Measurements from ENCODE around the gene TRPV6.

Gene TRPV6

DNA sequence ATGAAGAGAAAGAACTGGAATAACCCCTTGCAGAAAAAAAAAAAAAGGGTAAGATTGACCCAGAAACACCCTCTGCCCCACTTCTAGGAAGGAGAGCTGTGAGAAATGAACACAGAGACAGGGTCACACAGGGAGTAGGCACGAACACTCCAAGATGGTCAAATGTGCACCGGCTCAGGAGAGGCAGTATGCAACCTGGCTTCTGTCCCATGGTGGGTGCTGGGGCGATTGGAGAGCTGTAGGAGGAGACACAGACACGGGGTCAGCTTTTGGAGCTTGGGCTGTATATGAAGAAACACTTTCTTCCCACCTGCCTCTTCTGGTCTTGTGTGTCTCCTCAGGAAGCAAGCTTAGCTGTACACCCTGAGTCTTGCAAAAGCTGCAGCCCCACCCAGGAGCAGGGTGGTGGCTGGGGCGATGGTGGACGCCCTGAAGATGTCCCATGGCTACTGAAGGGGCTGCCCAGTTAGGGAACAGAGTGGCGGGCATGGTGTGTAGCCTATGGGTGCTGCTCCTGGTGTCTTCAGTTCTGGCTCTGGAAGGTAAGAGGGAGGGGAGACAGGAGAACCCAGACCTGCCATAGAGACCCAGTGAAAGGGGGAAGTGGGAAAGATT lies 22.7 kb downstream of the TRPV6 start:
- H3K79me2 ChIP-seq (ENCODE audit: low read length), result no peaks in the 10 kb centered on the region
- no peak overlapping the region for H2AFZ ChIP-seq (ENCODE audit: low read length)
- no peaks in the 10 kb centered on the region for H3F3A ChIP-seq (ENCODE audit: insufficient read depth, low read length)
- H3K9me2 ChIP-seq (replicated peaks; ENCODE audit: insufficient read depth, low read length), result no peaks in the 10 kb centered on the region
- H3K9ac ChIP-seq (ENCODE audit: low read length), result no peak overlapping the region
- no peaks in the 10 kb centered on the region for H3K9me3 ChIP-seq (replicated peaks; ENCODE audit: insufficient read depth, low read length)
- H3K4me3 ChIP-seq (ENCODE audit: low read length), result no peak overlapping the region
- no peak overlapping the region for H3K27ac ChIP-seq (ENCODE audit: low read length)
- H4K20me1 ChIP-seq (ENCODE audit: insufficient read depth, low read length), result no peaks in the 10 kb centered on the region
- no peak for TF ChIP-seq EZH2phosphoT487 (IDR thresholded peaks at IDR 0.05; ENCODE audit: low read length)
- TF ChIP-seq, protein P1, sequence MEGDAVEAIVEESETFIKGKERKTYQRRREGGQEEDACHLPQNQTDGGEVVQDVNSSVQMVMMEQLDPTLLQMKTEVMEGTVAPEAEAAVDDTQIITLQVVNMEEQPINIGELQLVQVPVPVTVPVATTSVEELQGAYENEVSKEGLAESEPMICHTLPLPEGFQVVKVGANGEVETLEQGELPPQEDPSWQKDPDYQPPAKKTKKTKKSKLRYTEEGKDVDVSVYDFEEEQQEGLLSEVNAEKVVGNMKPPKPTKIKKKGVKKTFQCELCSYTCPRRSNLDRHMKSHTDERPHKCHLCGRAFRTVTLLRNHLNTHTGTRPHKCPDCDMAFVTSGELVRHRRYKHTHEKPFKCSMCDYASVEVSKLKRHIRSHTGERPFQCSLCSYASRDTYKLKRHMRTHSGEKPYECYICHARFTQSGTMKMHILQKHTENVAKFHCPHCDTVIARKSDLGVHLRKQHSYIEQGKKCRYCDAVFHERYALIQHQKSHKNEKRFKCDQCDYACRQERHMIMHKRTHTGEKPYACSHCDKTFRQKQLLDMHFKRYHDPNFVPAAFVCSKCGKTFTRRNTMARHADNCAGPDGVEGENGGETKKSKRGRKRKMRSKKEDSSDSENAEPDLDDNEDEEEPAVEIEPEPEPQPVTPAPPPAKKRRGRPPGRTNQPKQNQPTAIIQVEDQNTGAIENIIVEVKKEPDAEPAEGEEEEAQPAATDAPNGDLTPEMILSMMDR (IDR thresholded peaks at IDR 0.05; ENCODE audit: low read length), result no peak
- TF ChIP-seq EZH2 (optimal IDR thresholded peaks at IDR 0.05; ENCODE audit: low read depth, low read length), result no peak
- H3K4me1 ChIP-seq (ENCODE audit: low read length), result no peaks in the 10 kb centered on the region
- no peaks in the 10 kb centered on the region for H3K36me3 ChIP-seq (replicated peaks; ENCODE audit: insufficient read depth, low read length)
- no peak for DNase-seq
- H3K4me2 ChIP-seq (ENCODE audit: low read depth, low read length), result no peak overlapping the region
- H3K27me3 ChIP-seq (replicated peaks; ENCODE audit: insufficient read depth, low read length), result peaks cover 35% of the 10 kb centered on the region; the same call in 1 of the 2 replicates

DNA sequence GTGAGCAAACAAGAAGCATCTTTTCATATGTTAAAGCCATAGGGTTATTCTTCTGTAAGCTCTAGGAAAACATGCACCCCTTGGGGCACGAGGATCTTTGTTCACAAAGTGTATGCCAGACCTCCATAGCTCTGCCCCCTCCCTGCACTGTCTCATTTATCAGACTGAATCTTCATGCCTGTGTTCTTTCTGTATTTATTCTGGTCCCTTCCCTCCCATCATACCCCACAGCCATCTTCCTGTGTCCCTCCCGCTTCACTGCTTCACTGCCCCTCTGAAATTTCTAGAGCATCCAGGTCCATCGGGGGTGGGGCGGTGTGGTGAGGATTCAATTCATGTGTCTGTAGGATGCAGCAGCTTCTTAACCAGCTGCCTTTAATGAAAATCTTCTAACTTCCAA lies 23.2 kb downstream of the TRPV6 start:
- DNase-seq, result no peak
- Histone ChIP-seq H3K9ac (ENCODE audit: low read length) (no peak overlapping the region), H3K79me2 (ENCODE audit: low read length) (no peaks in the 10 kb centered on the region), H3K4me3 (ENCODE audit: low read length) (no peak overlapping the region), H3K27ac (ENCODE audit: low read length) (no peak overlapping the region), H3K9me3 (replicated peaks; ENCODE audit: insufficient read depth, low read length) (no peaks in the 10 kb centered on the region), H2AFZ (ENCODE audit: low read length) (no peak overlapping the region), H3K4me1 (ENCODE audit: low read length) (no peaks in the 10 kb centered on the region), H3F3A (ENCODE audit: insufficient read depth, low read length) (no peaks in the 10 kb centered on the region), H3K27me3 (replicated peaks; ENCODE audit: insufficient read depth, low read length) (peaks cover 35% of the 10 kb centered on the region; the same call in 1 of the 2 replicates), H3K36me3 (replicated peaks; ENCODE audit: insufficient read depth, low read length) (no peaks in the 10 kb centered on the region), H3K9me2 (replicated peaks; ENCODE audit: insufficient read depth, low read length) (no peaks in the 10 kb centered on the region), H3K4me2 (ENCODE audit: low read depth, low read length) (no peak overlapping the region), H4K20me1 (ENCODE audit: insufficient read depth, low read length) (no peaks in the 10 kb centered on the region)
- no peak for TF ChIP-seq EZH2 (optimal IDR thresholded peaks at IDR 0.05; ENCODE audit: low read depth, low read length)
- TF ChIP-seq, protein P1 (IDR thresholded peaks at IDR 0.05; ENCODE audit: low read length), result no peak
- no peak for TF ChIP-seq EZH2phosphoT487 (IDR thresholded peaks at IDR 0.05; ENCODE audit: low read length)

DNA sequence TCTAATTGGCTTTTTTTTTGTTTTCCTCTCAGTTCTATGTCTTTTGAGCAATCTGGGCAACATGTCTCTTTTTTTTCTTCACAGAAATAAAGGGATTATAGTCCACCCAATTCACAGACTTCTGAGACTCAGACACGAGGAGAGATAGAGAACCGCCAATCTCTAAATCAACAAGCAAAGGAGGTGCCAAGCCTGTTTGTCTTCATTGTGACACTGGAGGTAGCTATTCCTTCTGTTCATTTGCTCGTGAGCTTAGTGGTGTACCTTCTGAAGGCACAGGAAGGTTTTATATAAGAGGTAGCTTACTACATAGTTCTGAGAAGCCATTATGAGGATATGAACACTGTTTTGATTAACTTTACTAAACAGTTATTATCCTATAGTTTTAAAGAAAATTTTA lies 24.6 kb downstream of the TRPV6 start:
- no peak for DNase-seq
- TF ChIP-seq, protein P1 (IDR thresholded peaks at IDR 0.05; ENCODE audit: low read length), result no peak
- no peak for TF ChIP-seq EZH2phosphoT487 (IDR thresholded peaks at IDR 0.05; ENCODE audit: low read length)
- no peak for TF ChIP-seq EZH2 (optimal IDR thresholded peaks at IDR 0.05; ENCODE audit: low read depth, low read length)
- no peaks in the 10 kb centered on the region for H3F3A ChIP-seq (ENCODE audit: insufficient read depth, low read length)
- no peaks in the 10 kb centered on the region for H3K9me2 ChIP-seq (replicated peaks; ENCODE audit: insufficient read depth, low read length)
- H3K9ac ChIP-seq (ENCODE audit: low read length), result no peak overlapping the region
- H3K79me2 ChIP-seq (ENCODE audit: low read length), result no peaks in the 10 kb centered on the region
- H3K27me3 ChIP-seq (replicated peaks; ENCODE audit: insufficient read depth, low read length), result peaks cover 26% of the 10 kb centered on the region; the same call in 1 of the 2 replicates
- H3K4me1 ChIP-seq (ENCODE audit: low read length), result no peaks in the 10 kb centered on the region
- no peak overlapping the region for H3K4me2 ChIP-seq (ENCODE audit: low read depth, low read length)
- H3K27ac ChIP-seq (ENCODE audit: low read length), result no peak overlapping the region
- H4K20me1 ChIP-seq (ENCODE audit: insufficient read depth, low read length), result no peaks in the 10 kb centered on the region
- no peak overlapping the region for H3K4me3 ChIP-seq (ENCODE audit: low read length)
- H3K9me3 ChIP-seq (replicated peaks; ENCODE audit: insufficient read depth, low read length), result no peaks in the 10 kb centered on the region
- no peak overlapping the region for H2AFZ ChIP-seq (ENCODE audit: low read length)
- no peaks in the 10 kb centered on the region for H3K36me3 ChIP-seq (replicated peaks; ENCODE audit: insufficient read depth, low read length)
